Medulla oblongata (tissue), 1 donor: ENCODE results near the gene ANKRD53.

Experiments
- DNase-seq: peaks from one replicate; pipeline ENCODE4 v3.0.0-alpha.2; 2015; ENCODE audit errors: extremely low spot score

Gene ANKRD53

DNA sequence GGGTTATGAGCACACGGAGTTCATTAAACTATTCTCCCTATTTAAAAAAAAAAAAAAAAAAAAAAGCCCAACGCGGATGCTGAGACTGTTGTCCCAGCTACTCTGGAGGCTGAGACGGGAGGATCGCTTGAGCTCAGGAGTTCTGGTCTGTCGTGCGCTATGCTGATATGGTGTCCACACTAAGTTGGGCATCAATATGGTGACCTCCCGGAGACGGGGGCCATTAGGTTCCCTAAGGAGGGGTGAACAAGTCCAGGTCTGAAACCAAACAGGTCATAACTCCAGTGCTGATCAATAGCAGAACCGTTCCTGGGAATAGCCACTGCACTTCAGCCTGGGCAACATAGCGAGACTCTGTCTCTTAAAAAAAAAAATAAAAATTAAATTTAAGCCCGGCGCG is 12.9 kb upstream of the ANKRD53 start:
- DNase-seq = no peak

DNA sequence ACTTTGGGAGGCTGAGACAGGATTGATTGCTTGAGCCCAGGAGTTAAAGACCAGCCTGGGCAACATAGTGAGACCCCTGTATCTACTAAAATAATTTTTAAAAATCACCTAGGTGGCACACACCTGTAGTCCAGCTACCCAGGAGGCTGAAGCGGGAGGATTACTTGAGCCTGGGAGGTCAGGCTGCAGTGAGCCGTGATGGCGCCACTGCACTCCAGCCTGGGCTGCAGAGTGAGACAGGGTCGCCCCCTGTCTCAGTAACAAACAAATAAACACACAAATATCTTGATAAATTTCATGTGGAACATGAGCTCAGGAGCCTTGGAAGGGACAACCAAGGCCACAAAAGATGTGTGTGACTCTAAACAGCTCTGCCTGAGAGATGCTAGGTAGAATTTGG is 11.7 kb upstream of the ANKRD53 start:
- no peak for DNase-seq

DNA sequence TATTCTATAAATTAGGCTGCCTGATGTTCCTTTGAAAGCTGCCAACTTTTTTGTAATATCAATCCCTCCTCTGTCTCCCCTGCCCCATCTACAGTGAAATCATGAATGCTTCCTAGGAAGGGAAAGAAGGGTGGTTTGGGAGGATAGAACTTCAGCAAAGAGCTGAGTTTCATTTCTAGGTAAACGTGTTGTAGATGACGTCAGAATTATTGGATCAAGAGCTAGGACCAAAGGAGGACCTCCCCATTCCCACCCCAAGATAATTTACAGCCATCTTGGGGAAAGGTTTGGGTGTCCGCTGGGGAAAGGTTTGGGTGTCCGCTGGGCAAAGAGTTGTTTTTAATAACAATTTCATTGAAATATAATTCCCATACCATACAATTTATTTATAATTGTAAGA is 11.2 kb upstream of the ANKRD53 start:
- no peak for DNase-seq

DNA sequence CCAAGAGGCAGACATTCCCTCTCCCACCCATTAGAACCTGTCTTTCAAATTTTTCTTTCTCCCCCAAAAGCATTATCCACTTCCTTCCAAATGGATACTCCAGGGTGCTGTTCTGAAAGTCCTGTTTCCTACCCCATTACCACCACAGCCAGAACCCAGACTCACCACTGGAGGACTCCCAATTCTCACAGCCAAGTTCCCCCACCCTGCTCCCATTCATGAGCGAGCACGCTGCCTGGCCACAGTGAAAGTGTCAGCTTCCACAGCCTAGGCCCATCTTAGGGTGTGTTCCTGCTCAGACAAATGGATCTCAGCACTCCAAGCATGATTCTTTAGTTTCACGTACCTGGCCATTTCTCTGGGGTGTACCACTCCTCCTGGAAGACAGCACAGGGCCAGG is 3.8 kb upstream of the ANKRD53 start:
- DNase-seq = no peak

DNA sequence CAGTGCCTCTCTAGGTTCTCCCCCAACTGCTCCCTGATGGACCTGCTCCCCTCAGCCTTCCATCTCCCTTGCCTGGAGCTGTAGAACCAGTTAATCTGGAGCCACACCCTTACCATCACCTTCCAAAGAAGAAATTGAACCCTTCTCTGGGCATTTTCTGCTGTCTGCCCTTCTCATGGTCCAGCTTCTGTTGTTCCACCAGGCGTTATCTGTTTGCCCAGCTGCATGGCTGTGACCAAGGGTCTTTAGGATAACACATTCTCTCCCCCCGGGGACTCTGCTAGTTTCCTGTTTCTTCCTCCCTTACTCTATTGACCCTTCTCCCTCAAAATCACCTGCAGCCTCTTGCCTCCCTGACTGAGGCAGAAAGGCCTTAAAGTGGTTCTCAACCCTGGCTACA is 3.2 kb upstream of the ANKRD53 start:
- DNase-seq = no peak

DNA sequence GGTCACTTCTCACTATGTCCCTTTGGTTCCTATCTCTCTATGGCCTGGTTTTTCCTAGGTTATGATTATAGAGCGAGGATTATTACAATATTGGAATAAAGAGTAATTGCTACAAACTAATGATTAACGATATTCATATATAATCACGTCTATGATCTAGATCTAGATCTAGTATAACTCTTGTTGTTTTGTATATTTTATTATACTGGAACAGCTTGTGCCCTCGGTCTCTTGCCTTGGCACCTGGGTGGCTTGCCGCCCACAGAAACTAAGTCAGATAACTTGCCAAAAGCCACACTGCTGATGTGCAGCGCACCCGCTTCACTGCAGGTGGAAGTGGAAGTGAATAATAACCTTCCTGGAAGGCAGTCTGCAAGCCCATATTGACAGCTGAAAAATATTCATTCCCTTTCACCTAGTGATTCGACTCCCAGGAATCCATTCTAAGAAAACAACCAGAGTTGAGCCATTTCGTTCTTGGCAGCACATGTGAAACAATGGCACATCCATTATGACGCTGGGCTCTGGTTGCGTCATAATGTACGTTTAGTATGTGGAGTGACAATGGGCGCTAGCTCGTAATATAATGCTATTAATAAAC is 725 bp upstream of the ANKRD53 start:
- no peak for DNase-seq

DNA sequence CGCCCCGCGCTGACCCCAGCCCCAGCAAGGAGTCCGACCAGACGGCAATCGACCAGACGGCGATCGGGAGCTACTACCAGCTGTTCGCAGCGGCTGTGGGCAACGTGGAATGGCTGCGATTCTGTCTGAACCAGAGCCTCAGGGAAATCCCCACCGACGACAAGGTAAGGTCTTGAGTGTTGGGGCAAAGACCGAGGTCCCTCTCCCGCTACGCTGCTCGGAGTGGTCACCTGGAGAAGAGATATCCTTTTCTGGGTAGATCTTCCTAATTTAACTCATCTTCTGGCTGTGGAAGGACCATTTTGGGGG is 704 bp downstream of the ANKRD53 start:
- no peak for DNase-seq

DNA sequence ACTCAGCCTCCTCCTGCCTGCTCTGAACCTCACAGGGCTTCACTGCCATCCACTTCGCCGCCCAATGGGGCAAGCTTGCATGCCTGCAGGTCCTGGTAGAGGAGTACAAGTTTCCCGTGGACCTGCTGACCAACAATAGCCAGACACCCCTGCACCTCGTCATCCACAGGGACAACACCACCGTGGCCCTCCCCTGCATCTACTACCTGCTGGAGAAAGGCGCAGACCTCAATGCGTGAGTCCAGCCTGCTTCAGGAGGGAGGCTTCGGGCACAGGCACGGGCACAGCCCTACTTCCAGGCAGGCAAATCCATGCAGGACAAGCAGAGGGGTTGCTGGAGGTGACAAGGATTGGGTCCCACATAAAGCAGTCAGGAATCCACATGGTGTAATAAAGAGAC is 1.2 kb downstream of the ANKRD53 start:
- no peak for DNase-seq

DNA sequence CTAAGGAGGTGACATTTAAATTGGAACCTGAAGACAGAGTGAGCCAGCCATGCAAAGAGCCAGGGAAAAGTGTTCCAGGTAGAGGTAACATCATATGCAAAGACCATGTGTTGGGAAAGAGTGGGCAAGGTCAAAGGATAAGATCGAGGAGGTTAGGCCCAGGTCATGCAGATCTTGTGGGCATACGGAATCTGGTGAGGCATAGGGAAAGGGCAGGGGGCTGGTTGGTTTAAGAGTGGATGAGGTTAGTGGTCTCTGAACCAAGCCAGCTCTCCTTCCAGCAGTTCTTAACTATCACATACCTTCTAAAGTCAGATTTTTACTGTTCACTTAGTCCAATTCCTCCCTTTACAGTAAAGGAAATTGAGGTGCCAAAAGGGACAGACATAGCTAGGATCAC is 3.0 kb downstream of the ANKRD53 start:
- DNase-seq = no peak

DNA sequence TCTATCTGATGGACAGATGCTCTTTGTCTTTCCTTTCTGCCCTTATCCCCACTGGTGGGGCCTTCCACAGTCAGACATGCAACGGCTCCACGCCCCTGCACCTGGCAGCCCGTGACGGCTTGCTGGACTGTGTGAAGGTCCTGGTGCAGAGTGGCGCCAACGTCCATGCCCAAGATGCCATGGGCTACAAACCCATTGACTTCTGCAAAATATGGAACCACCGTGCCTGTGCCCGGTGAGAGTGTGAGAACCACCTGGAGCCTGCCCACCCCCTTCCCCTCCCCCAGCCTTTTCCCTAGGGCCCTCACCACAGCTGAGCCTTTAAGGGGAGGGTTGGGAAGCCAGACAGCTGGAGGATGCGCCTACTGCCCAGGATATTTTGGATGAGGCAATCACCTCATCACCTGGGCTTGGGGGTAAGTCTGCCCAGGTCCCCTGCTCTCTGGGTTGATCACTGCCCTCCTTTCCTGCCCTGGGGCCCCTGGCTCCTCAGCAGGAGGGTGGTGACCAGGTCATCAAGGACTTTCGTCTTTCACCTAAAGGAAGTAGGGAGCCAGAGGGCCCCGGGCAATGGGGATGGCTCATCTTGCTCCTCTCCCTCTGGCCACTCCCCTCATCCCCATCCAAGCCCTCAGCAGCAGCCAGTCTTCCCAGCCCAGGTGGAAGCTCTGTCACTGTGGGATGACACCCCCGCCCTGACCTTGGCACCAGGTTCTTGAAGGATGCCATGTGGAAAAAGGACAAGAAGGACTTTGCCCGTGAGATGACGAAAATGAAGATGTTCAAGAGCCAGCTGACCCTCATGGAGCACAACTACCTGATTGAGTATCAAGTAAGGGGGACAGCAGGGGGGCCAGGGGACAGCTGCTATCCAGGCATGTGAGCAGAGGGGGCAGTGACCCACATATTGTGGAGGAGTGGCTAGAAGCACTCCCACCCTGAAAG is 3.7 kb downstream of the ANKRD53 start:
- no peak for DNase-seq

DNA sequence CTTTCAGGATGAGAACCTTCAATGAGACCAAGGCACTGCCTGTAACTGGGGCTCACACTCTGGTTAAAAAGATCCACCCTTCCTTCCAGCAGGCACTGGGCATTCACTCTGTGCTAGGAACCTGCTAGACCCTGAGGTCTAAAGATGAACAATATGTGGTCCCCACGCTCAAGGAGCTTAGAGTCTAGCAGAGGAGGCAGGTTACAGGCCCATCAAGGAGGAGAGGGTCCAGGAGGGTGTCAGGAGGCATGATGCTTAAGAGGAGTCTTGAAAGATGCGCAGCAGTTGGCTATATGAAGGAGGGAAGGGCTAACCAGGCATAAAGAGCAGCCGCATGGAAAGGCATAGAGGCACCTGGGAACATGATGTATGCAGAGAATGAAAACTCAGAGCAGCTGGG is 4.5 kb downstream of the ANKRD53 start:
- no peak for DNase-seq

DNA sequence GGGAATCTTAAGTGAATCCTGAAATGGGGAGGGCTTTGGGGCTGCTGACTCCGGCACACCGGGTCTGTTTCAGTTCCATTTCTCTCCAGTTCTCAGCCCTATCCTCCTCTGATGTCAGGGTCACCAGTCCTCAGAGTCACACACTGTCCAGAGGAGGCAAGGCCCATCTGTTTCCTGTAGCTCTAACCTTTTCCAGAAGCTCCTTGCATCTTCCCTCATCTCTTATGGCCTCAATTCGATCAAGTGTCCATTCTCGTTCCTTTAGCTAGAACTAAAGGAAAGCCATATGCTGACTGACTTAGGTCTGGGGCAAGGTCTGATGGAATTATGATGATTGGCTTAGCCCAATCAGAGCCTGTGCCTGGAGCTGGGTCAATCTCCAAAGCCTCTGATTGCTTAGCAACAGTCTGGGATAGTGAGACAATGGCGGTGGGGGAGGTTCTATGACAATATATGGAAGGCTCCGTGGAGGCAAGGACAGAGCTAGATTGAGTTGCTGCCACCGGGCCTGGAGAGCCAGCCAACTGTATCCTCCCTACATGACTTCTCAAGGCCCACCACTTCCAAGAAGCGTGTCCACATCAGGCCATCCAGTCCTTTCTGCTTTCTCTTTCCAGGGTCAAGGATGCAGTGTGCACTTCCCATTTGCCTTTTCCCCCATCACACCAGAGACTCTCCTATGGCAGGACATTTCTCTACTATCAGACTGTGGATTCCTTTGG is 5.2 kb downstream of the ANKRD53 start:
- no peak for DNase-seq

DNA sequence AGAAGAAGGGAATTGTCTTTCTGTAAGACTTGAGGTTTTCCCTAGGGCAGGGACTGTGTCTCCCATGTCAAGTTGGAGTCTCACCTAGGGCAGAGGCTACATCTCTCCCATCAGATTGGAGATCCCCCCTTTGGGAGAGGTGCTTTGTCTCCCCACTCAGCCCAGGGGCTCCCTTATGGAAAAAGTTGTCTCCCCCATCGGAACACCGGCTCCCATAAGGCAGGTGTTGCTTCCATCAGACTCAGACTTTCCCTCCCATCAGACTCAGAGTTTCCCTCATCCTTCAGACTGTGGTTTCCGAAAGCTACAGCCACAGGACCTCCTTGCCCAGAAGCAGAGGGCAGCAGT is 5.8 kb downstream of the ANKRD53 start:
- DNase-seq = no peak

DNA sequence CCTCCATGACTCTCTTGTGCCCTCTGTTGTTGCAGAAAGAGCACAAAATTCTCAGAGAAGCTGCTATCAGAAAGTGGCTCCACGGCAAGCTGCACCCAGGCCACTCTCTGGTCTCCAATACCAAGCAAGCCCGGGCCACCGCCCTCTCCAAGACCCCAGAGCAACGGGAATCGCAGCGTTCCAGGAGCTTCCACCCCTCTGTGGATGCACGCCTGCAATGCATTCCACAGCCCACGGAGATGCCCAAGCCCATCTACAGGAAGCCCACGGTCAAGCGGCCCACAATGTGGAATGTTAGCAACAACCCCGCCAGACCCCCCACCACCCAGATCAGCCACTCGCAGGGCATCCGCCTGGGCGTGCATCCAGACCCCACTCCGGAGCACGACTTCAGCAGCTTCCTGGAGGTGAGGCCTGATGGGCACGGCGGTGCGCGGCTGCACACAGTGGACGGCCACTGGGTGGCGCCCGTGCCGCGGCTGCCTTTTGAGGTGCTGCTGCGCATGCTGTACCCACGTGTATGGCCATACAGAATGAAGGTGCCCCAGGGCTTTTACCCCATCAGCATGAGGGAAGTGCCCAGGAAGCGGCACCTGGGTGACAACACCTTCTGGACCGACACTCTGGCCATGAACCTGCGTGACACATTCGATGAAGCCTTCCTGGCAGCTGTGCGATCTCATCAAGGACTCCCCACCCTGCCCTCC is 6.3 kb downstream of the ANKRD53 start:
- no peak for DNase-seq

DNA sequence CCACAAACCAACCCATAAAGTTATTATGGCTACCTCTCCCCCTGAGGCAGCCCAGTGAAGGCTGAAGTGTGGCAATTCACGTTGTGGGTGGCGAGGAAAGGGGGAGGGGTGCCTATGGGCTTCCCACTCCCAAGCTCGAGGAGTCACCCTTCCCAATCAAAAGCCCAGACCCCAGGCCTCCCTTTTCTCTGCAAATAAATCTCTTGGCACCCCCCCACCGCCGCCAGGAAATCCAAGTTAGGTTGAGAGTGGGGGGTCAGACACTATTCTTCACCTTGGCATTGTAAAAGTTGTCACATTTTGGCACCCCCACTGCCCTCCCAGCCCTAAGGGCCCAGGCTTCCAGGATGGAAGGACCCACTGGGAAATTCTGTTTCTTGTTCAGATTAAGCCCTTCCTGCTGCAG is 6.9 kb downstream of the ANKRD53 start:
- DNase-seq = no peak

DNA sequence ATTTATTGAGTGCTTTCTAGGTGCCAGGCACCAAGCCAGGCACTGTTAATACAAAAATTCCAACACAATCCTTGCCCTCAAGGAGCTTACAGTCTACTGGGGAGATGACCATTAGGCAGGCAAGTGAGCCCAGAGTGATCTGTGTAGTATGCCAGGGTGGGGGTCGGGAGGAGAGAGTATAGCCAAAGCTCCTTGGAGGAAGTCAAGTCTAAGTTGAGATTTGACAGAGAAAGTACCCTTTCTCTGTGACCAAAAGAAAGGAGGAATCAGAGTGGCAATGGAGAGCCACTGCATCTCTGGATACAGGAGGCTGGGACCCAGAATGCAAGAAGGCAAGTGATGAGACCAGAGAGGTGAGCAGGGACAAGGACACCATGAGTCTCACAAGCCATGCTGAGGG is 7.5 kb downstream of the ANKRD53 start:
- DNase-seq = no peak

DNA sequence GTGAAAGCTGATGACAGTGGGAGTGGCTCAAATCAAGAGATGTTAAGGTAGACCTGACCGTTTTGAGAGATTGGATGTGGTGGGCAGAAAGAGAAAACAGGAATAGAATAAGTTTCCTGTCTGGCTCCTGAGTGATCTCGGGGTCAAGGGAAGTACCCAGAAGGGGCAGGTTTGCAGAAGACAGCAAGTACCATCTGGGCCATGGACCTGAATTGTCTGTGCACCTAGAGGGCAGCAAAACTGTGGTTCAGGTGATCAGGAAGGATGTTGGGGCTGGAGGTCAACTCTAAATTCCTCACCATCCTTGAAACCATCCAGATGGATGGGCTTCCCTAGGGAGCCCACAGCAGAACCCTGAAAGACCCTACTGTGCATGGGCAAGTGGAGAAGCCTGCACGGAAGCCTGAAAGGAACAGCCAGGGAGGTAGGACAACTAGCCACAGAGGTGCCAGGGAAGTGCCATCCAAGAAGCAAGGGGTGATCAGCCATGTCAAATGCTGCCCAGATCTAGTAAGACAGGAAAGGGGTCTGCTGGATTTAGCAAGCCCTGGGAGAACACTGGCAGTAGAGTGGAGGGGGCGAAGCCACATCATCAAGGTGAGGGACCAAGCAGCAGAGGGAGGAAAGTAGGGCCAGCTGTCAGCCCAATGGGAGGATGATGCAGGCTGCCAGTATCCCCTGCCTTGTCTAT is 8.2 kb downstream of the ANKRD53 start:
- DNase-seq = no peak

DNA sequence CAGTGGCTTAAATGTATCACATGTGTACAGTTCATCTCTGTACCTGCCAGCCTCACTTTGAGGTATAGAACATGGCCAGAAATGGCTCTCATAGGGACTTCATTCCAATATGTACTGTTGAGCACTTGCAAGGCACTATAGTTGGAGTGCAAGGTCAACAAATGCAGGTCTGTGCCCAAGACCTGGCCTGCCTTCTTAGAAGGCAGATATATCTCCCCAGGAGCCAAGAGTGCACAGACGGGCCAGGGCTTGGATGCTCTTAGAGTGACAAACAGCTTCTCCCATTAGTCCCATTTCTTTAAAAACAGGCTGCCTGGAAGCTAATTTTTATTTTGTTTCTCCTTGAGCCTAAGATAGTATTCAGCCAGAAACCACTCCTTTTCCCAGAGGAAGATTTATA is 9.0 kb downstream of the ANKRD53 start:
- DNase-seq = no peak

DNA sequence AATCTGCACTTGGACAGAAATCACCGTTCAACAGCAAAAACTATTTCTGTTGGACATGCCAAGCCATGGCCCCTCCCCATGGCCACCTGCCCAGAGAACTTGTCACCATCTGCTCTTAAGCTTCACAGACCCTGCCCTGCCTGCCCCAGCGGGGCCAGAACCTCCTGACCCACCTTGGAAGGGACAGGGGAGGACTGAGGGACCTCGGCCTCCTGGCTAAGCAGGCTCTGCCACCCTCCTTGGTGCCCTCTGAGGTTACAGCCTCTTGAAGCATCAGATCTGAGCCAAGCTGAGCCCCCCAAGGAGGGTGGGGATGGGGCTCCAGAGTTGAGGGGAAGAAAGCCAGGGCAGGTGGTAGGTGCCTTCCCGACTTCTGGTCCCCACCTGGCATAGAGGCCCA is 9.7 kb downstream of the ANKRD53 start:
- DNase-seq = no peak

DNA sequence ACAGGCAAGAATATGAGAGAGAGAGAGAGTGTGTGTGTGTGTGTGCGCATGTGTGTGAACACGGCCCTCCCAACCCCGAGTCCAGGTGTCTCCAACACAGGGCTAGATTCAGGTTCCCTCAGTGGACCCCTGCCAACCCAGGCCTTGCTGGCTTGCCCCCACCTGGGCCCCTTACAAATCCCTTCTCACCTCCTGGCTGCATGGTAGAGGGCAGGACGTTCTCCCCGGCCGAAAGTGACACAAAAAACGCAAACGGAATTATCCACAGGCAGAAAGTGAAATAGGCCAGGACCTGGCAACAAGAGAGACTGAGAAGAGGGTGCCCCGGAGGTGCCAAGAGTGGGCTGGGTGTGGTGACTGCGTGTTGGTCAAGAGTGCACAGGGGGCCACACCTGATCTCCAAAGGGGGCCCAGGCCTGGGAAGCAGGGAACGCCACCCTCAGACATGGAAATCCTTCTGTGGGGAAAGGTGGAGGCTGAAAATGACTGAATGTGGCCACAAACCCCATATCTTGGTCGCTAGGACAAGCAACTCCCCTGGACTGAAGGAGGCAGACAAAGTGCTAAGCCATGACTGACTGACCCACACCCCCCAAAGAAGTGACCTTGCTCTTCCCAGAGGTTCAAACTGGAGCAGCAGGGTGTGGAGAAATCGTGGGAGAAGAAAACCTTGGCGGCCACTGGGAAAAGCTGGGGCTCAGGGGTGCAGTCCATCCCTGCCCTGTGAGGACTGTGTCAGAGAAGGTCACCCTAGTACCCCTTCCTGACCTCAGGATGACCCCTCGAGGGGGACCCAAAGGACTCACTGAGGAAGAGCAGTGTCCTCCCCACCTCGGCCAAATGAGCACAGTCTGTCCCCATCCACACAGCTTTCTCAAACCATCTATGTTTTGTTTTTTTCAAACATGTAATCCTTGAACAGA is 10.6 kb downstream of the ANKRD53 start:
- no peak for DNase-seq

DNA sequence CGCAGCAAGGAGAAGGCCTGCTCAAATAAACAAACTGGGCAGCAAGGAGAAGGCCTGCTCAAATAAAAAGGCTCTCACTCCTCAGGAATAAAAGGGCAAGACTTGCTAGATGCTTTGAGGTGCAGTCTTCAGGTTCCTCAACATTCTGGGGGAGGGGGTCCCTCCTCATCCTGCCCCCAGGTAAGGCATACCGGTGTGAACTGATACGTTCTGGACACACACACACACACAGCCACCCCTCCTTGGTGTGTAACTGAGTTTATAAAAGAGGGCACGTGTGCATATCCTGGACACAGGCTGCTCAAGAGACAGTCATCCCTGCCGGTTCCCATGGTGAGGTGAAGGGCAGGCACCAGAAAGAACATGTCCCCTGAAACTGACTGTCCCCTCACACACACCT is 11.8 kb downstream of the ANKRD53 start:
- no peak for DNase-seq
